ENCODE data around the gene WDR70.

DNA sequence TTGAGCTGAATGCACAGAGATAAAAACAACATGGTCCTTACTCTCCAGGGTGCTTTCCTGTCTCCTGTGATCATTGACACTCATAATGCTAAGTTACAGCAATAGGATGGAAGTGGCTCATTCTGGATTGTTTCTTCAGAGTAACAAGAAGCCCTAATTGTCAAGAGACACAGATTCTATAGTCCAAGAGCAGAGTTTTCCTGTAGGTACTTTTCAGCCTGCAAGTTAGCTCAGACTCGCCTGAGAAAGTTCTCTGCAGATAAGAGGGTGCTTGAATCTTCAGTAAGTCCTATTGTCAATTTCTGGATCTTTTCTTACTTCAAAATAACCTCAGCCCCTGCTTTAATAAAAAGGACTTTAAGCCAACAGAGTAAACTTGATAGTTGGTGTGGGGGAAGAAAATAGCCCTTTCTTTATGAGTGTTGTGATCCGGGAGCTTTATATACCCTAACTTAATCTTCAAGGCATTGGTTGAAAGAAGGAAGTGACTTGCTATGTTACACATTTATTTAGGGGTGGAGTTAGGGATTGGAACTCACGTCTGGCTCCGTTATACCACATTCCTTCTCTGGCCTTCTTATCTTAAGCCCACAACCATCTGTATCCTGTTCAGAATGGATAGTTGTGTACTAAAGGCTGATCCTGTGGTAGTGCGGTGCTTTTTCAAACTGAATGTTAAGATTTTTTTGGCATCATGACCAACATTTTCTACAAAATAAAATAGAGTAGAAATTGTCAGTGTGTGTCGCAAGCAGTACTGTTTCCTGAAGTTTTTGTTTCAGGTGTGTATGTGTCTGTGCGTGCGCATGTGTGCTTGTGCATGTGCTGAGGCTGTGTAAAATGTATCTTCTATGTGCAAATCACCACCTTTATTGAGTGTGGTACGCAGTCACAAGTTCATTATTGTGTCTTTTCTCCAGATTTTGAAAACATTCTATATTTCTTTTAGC, 173.9 kb downstream of the WDR70 start:
- TF ChIP-seq POLR2A (IDR thresholded peaks at IDR 0.05; ENCODE audit: low read depth, low read length), result no peak
- TF ChIP-seq TAF1 (IDR thresholded peaks at IDR 0.05; ENCODE audit: low read depth, low read length), result no peak
- no peak for TF ChIP-seq SPI1 (IDR thresholded peaks at IDR 0.05; ENCODE audit: low read depth, low read length)

All from GM12891 (cell line).